ENCODE data around the gene TMX3. TPM values are rescaled to one million over a fixed set of nuclear protein-coding genes. Genes with fewer than 3 reads are reported as not detected.

Gene TMX3
- polyA plus RNA-seq, 1 of the 3 experiments (the other 2 are of a cell fraction) = 23.3 TPM

DNA sequence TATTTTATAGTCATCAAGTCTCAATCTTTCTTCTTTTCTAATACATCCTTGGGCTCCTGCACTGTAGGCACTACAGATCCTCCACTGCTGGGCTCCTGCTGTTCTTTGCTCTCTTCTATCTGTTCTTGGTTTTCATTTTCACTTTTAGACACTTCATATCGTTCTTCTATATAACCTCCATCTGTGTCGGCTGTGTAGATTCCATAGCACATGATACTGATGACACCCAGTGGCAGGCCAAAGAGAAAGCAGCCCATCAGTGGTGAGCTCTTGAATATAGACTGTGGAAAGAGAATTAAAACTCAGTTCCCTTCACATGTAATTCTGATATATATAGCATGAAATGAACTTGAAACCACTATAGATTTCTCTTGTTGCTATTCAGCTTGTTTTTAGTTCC is 38.0 kb downstream of the TMX3 start:
- Histone ChIP-seq H3K9me2 (no peaks in the 10 kb centered on the region), H3K79me2 (ENCODE audit: insufficient read depth) (no peaks in the 10 kb centered on the region), H3K9me3 (no peaks in the 10 kb centered on the region), H3K36me3 (replicated peaks in 1 of 2; ENCODE audit: control insufficient read depth in 1 of 2, insufficient read depth in 2 of 2, low read length in 1 of 2) (peaks cover 69 to 81% of the 10 kb centered on the region in 2 experiments), H3K4me2 (no peak overlapping the region), H3K4me1 (ENCODE audit: control insufficient read depth in 1 of 2, insufficient read depth in 2 of 2, low read depth in 1 of 2, low read length in 1 of 2) (no peaks in the 10 kb centered on the region), H3K4me3 (ENCODE audit: low read depth in 2 of 2, low read length in 1 of 2) (no peak overlapping the region), H3K27ac (ENCODE audit: low read depth in 2 of 2, low read length in 1 of 2) (no peak overlapping the region), H2AFZ (ENCODE audit: low read depth) (no peak overlapping the region), H3F3A (replicated peaks; ENCODE audit: insufficient read depth) (peaks cover 18% of the 10 kb centered on the region), H4K20me1 (ENCODE audit: insufficient read depth) (no peaks in the 10 kb centered on the region), H3K27me3 (ENCODE audit: insufficient read depth) (no peaks in the 10 kb centered on the region), H3K9ac (no peak overlapping the region)
- 91% methylated on average over 2 of the region's 2 CpGs for WGBS (ENCODE audit: low lambda C conversion rate)
- no peak for DNase-seq
- TF ChIP-seq RAD21 (IDR thresholded peaks at IDR 0.05; ENCODE audit: low read length) (peak; percentile 36; the same call in 1 of the 2 replicates), TEAD4 (IDR thresholded peaks at IDR 0.05; ENCODE audit: borderline replicate concordance, insufficient read depth) (no peak), MXI1 (IDR thresholded peaks at IDR 0.05; ENCODE audit: low read depth, low read length) (no peak), MEF2A (IDR thresholded peaks at IDR 0.05; ENCODE audit: borderline replicate concordance, low read depth) (no peak)
- TF ChIP-seq, protein P1, sequence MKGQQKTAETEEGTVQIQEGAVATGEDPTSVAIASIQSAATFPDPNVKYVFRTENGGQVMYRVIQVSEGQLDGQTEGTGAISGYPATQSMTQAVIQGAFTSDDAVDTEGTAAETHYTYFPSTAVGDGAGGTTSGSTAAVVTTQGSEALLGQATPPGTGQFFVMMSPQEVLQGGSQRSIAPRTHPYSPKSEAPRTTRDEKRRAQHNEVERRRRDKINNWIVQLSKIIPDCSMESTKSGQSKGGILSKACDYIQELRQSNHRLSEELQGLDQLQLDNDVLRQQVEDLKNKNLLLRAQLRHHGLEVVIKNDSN (IDR thresholded peaks at IDR 0.05; ENCODE audit: borderline replicate concordance, low read depth) = no peak
- TF ChIP-seq, protein P2, sequence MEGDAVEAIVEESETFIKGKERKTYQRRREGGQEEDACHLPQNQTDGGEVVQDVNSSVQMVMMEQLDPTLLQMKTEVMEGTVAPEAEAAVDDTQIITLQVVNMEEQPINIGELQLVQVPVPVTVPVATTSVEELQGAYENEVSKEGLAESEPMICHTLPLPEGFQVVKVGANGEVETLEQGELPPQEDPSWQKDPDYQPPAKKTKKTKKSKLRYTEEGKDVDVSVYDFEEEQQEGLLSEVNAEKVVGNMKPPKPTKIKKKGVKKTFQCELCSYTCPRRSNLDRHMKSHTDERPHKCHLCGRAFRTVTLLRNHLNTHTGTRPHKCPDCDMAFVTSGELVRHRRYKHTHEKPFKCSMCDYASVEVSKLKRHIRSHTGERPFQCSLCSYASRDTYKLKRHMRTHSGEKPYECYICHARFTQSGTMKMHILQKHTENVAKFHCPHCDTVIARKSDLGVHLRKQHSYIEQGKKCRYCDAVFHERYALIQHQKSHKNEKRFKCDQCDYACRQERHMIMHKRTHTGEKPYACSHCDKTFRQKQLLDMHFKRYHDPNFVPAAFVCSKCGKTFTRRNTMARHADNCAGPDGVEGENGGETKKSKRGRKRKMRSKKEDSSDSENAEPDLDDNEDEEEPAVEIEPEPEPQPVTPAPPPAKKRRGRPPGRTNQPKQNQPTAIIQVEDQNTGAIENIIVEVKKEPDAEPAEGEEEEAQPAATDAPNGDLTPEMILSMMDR (IDR thresholded peaks at IDR 0.05) = peak; percentile 35
- TF ChIP-seq, protein P3, sequence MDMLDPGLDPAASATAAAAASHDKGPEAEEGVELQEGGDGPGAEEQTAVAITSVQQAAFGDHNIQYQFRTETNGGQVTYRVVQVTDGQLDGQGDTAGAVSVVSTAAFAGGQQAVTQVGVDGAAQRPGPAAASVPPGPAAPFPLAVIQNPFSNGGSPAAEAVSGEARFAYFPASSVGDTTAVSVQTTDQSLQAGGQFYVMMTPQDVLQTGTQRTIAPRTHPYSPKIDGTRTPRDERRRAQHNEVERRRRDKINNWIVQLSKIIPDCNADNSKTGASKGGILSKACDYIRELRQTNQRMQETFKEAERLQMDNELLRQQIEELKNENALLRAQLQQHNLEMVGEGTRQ (IDR thresholded peaks at IDR 0.05; ENCODE audit: borderline replicate concordance, low read depth, low read length) = no peak
- ChIA-PET POLR2A (no interaction called here), CTCF (interaction anchor here (1.4 kb wide), 1 partner anchor 1460 kb away, joined by 3 read pairs; no protein-coding TSS in a partner anchor)

DNA sequence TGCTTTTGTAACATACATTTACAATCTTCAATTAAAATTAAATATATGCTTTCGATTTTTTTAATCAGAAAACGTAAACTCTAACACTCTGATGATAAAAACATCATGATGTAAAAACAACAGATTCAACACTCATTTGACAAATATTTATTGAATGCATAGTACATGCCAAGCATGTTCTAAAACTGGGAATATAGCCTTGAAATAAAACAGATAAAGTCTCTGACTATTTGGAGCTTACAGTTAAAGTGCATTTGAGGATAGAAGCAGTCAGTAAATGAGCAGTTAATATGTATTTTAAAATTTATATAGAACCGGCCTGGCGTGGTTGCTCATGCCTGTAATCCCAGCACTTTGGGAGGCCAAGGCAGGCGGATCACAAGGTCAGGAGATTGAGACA is 47.8 kb downstream of the TMX3 start:
- H3K9me2 ChIP-seq = no peaks in the 10 kb centered on the region
- no peaks in the 10 kb centered on the region for H3K4me1 ChIP-seq (ENCODE audit: control insufficient read depth in 1 of 2, insufficient read depth in 2 of 2, low read depth in 1 of 2, low read length in 1 of 2)
- DNase-seq = no peak
- no peak overlapping the region for H2AFZ ChIP-seq (ENCODE audit: low read depth)
- H4K20me1 ChIP-seq (ENCODE audit: insufficient read depth) = no peaks in the 10 kb centered on the region
- H3K4me3 ChIP-seq (ENCODE audit: low read depth in 2 of 2, low read length in 1 of 2) = no peak overlapping the region
- CTCF ChIA-PET = interaction anchor here (1.3 kb wide), 1 partner anchor 1449 kb away, joined by 4 read pairs; no protein-coding TSS in a partner anchor
- TF ChIP-seq CHD2 (IDR thresholded peaks at IDR 0.05; ENCODE audit: low read length, partially characterized antibody) (no peak), TCF12 (IDR thresholded peaks at IDR 0.05) (0 out of 2 replicates have a peak, but pooled peaks have one; percentile 13)
- POLR2A ChIA-PET = no interaction called here
- no peaks in the 10 kb centered on the region for H3K36me3 ChIP-seq (replicated peaks in 1 of 2; ENCODE audit: control insufficient read depth in 1 of 2, insufficient read depth in 2 of 2, low read length in 1 of 2)
- no peaks in the 10 kb centered on the region for H3K9me3 ChIP-seq
- H3K27me3 ChIP-seq (ENCODE audit: insufficient read depth) = no peaks in the 10 kb centered on the region
- no peaks in the 10 kb centered on the region for H3F3A ChIP-seq (replicated peaks; ENCODE audit: insufficient read depth)
- H3K27ac ChIP-seq (ENCODE audit: low read depth in 2 of 2, low read length in 1 of 2) = no peak overlapping the region
- no peaks in the 10 kb centered on the region for H3K79me2 ChIP-seq (ENCODE audit: insufficient read depth)
- no peak overlapping the region for H3K9ac ChIP-seq
- 84% methylated on average over 5 of the region's 5 CpGs for WGBS (ENCODE audit: low lambda C conversion rate)
- H3K4me2 ChIP-seq = no peak overlapping the region
